GM19238 (cell line): ENCODE measurements around the gene FAM163B.
A peak's percentile ranks its signal among the peaks of the same experiment; 100 is the strongest.

Experiments
- DNase-seq: peaks from one replicate; pipeline ENCODE4 v3.0.0; 2011; ENCODE audit warnings: low spot score; ENCODE audit not compliant: insufficient read length

FAM163B gene

DNA sequence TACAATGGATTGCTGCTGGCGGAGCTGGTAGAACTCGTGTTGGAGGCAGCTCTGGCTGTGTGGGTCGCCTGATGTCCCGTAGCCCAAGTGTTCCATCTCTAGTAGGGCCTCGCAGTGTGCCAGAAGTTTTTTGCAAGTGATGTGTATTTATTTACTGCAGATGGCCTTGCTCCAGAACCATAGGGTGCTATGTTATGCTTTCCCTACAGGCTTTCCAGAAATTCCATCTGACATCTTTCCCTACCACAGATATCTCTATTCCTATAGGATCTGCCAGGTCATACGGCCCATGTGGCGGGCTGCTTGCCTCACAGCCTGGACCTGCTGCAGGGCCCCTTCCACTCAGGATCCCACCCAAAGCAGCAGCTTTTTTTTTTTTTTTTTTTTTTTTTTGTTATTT, 57.7 kb downstream of the FAM163B start:
- DNase-seq, result no peak

DNA sequence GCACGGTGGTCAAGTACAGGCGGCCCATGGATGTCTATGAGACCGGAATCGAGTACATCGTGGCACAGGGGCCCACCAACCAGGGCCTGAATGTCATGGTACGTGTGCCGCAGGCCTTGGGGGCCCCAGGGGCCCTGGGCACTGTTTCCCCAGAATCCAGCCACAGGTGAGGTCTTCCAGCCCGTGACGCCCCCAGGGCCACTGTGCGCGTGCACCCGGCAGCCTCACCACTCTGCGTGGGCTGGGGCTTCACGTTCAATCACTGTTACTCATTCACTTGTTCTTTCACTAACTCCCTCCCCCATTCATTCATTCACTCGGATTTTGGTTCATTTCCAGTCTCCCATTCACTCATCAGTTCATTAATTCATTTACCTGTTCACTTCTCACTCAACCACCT, 62.1 kb downstream of the FAM163B start:
- DNase-seq, result no peak

DNA sequence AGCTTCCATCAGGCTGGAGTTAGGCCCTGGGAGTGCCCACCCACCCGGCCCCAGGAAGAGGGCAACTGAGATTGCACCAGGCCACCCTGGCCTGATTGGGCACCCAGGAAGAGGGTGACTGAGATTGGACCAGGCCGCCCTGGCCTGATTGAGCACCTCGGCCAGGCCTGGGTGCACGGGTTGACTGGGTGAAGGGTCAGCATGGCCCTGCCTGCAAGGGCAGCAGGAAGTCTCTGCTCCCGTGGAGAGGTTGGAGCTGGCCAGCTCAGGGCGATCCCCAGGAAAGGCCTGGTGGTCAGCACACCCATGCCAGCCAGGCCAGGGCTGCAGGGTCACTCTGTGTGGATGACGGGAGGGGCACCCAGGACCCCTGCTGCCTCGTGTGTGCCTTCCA, 62.9 kb downstream of the FAM163B start:
- DNase-seq, result no peak

DNA sequence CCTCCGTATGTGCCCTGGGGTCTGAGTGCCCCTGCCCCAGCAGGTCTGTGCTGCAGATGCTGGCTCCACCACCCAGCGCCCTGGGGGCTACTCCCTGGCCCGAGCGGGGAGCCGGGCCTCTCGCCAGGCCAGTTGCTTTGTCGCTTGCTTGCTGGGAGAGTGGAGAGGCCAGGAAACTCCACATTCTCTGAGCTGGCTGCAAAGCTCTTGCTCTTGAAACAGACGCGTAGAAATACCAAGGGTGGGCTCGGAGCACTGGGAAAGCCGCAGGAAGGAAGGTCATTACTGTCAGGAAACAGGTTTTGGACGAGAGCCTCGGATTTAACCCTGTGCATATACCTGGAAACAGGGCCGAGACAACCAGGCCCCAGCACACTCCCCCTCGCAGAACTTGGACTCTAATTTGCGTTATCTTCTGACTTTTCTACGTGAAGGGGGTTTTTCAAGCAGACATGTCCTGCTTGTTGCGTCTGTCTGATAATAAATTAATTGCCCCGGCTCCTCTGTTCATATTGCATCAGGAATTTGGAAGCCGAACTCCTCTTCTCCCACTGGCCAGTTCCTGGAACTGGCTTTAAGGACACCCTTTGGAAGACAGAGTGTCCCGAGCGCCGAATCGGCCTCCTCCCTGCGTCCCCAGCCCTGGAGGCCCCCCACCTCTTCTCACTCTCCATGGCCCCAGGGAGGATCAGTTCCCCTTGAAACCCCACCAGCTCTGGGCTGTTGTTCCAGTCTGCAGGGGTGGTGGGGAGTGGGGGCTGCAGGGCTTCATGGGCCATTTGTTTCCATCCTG, 63.5 kb downstream of the FAM163B start:
- DNase-seq, result no peak

DNA sequence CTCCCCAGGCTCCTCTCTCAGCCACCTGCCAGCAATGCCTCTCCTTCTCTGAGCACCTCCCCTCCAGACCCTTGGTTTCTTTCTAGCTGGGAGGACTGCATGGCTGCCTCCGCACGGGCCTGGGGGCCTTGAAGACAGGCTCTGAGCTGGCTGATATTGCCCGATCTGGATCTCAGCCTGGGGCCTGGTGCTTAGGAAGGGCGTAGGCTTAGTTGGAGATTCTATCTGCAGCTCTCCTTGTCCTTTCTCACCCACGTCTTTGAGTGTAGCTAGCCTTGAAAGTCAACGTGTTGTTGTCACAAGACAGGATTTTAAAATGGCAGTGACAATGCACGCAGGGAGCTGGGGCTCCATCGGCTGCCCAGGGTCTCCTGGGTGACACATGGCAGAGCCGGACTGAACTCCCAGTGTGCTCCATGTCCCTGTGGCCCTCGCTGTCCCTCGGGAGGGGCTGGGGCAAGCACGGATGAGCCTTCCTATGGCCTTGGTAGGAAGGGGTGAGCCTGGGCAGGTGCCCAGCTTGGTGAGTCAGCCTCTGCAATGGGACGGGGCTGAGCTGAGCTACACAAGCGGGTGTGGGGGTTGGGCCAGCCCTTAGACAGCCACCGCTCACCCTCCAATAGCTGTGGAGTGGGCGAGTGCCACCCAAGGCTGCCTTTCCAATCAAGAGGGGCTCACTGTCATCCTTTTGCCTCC, 65.3 kb downstream of the FAM163B start:
- no peak for DNase-seq

DNA sequence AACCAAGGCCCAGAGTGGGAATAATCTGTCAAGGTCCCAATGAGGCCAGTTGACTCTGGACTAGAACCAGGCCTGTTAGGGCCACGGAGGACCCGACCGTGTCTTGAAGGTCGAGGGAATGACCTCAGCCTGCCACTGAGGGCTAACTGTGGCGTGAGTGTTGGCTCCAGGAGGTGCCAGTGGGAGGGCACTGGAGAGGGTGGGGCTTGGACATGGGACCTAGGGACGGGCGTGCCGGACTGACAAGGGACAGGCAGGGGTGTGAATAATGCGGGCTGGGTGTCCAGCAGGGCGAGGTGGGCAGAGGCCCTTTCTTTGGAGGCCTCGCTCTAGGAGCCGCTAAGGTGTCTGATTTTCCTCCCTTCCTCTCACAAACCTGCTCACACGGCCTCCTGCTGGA, 67.2 kb downstream of the FAM163B start:
- DNase-seq, result no peak

DNA sequence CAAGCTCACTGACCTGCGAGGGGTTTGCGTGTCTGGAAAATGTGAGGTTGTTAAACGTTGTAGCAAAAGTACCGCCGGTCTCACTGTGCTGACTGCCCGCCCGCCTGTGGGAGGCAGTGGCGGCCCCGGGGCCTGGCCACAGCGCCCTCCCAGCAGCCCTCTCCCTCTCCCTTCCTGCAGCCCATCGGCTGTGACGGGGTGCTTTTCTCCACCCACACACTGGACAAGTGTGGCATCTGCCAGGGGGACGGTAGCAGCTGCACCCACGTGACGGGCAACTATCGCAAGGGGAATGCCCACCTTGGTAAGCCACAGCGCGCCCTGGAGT, 68.5 kb downstream of the FAM163B start:
- DNase-seq, result no peak

DNA sequence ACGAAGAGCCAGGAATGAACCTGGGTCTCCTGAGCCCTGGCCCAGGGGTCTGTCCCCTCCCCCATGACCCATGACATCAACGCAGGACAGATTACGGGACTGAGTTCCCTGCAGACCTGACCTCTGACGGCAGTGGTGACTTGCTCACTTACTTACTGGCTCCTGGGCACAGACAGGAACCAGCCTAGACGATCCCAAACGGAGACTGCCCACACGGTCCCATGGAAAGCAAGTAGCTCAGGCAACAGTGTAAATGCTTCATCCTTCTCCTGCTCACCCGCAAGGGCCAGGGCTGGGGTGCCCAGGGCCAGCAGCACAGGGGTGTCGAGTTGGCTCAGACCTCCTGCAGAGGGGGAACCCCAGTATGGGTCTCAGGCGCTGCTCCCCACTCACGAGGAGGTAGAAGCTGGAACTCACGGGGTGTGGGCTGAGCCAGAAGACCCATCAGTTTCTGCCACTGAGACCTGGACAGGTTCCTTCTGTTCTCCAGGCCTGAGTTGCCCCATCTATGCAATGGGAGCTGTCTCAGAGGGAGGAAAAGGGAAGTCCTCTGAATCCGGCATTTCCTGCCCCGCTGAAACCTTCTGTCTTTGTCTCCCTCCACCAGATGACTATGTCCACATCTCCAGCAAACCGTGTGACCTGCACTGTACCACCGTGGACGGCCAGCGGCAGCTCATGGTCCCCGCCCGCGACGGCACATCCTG, 69.0 kb downstream of the FAM163B start:
- DNase-seq, result no peak

DNA sequence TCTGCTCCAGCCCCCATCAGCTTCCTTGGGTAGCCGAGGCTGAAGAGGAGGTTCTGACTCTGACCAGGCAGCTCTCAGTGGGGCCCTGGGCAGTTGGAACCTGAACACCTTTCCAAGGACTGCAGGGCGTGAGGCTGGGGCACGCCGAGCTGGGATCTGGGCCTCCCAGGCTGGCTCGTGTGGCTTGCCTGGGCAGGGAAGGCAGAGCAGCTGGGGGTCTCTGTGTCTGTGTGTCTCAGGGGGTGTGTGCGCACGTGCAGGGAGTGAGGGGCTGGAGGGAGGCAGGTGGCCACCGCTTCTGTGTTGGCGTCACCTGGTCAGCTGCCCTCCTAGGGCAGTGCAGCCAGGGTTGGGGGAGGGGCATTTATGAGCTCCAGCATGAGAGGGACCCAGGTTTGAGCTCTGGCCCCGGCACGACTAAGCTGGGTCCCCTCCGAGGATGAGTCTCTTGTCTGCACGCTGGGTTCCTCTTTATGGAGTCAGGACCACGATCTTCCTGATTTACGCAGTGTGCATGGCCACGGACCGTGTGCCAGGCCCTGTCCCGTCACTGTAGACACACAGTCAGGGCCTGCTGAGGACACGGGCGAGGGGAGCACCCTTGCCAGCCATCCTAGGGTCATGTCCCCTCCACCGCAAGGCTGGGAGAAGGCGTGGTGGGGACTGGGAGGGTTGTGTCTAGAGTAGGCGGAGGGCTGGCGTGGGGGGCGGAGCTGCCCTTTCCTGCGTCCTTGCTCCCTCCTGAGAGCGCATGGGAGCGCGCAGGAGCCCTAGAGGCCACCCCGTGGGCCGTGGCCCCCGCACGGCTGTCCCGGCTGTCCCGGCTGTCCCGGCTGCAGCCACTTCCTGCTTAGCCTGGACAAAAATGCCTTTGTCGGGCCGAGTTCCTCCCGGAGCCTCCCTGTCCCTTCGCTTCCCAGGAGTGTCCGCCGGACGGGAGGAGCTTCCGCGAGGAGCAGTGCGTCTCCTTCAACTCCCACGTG, 70.0 kb downstream of the FAM163B start:
- no peak for DNase-seq

DNA sequence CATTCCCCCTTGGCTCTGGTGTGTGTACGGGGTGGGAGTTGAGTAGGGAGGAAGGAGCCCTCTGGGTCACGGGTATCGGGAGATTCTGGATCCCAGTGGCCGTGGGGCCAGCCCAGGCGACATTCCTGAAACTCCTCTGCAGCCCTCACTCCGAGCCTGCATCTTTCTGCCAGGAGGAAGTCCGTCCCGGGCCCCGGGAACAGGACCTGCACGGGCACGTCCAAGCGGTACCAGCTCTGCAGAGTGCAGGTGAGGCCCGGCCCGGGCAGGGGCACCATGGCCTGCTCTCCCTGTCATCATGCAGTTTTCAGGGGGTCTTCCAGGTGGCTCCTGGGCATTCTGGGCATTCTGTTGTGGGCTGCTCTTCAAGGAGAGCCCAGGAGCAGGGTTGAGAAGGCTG, 71.0 kb downstream of the FAM163B start:
- no peak for DNase-seq

DNA sequence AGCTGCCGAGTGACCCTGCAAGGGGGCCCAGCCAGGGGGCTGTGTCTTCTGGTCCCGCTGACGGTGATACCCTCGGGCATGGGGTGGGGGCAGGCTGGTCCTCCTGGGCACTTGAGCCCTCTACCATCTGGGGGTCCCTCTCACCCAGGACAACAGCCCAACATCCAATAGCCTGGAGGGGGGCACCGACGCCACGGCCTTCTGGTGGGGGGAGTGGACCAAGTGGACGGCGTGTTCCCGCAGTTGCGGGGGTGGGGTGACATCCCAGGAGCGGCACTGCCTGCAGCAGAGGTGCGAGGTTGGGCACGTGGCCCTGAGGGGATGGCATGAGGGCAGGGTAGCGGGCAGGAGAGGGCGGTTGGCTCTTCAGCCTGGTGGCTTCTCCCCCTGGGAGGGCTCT, 71.9 kb downstream of the FAM163B start:
- DNase-seq, result no peak

DNA sequence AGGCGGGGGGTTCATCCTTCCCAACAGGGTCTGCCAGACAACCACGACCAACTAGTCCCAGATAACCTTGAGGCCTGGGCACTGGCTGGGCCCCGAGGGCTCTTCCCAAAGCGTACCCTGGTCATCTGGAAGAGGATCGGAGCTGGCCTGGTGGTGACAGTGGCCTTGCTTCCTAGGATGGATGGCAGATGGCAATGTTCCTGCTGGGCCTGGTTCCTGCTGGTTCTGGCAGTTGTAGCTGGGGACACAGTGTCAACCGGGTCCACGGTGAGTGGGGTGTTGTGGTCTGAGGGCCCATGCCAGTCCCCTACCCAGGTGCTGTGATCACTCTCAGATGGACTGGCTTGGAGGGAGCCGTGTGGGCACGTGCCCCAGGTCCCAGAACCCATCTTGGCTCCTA, 72.7 kb downstream of the FAM163B start:
- no peak for DNase-seq

DNA sequence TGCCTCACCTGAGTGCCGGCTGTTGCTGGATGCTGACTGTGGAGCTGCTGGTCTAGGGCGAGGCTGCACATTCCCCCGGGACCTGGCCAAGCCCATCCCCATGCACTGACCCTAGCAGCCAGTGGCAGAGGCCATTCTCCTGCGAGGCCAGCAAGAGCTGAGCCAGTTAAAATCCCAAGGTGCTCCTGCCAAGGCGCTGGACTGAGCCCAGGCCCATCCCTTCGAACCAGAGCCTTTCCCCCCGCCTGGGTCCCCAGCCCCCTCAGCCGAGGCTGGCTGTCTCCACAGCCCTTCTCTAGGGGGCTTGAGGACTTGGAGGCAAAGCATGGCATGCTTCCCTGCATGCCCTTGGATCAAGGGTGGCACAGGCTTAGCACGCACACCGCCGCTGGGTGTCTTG, 73.1 kb downstream of the FAM163B start:
- DNase-seq, result no peak

DNA sequence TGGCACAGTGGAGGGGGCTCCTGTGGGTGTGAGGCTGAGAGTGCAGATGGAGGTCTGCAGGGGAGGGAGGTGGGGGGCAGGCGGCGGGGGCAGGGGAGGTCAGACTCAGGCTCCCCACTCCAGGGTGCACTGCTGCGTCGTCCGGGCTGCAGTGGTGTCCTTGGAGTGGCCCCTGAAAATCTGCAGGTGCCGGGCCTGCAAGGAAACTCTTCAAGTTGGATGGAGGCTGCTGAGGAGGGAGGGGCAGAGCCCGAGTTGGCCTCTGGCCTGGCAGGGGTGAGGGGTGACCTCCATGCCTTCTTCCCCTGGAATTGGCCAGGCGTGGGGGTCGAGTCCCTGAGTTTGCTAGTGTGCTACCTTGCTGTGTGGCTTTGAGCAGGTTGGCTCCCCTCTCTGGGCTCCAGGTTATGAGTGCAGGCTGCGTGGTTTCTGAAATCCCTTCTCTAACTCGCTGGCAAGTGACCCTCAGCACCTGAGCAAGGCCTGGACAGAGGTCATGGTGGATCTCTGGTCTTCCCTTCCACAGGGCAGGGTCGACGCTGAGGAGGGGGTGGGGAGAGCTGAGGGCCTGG, 73.8 kb downstream of the FAM163B start:
- DNase-seq, result no peak

DNA sequence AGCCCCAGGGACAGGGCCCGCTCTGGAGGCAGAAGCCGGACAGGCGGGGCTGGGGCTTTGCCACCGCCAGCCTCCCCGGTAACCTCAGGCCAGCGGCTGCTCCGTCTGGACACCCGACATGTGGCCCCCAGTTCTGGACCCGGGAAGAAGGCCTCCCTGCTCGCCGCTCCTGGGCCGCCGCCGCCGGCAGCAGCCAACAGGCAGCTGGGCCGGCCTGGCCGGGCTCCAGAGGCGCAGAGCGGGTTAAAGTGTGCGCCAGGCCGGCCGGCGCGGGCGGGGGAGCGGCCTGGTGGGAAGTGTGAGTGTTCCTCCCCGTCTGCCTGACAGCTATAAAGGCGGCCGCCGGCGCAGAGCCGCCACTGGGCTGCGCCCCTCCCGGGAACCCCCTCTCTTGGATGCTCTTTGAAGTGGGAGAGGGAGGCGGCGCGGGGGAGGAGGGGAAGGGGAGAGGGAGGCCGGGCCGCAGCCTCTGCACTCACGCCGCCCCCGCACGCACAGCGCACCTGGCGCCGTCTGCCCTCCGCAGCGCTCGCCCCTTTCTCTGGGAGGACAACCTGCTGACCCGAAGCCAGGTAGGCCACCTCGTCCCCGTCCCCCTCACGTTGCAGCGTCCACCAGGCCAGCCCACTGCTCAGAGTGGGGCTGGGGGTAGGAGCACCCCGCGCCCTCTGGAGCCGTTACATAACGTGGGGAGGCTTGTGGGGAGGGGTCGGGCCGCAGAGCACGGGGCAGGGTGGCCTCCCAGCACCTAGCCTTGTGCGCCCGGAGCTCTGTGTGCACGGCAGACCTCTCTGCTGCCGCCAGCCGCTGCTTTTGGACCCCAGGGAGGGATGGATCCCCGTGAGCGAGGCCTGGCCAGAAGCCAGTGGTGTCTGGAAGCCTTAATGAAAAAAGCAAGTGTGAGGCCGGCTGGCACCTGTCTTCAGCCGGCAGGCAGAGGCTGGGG, 74.6 kb downstream of the FAM163B start, which contains the start of gene ADAMTSL2:
ADAMTSL2 (plus strand) TSS at position 359 of the 946 bp plus-strand sequence. CDS start 2,009 bp downstream, outside the sequence.
- no peak for DNase-seq

DNA sequence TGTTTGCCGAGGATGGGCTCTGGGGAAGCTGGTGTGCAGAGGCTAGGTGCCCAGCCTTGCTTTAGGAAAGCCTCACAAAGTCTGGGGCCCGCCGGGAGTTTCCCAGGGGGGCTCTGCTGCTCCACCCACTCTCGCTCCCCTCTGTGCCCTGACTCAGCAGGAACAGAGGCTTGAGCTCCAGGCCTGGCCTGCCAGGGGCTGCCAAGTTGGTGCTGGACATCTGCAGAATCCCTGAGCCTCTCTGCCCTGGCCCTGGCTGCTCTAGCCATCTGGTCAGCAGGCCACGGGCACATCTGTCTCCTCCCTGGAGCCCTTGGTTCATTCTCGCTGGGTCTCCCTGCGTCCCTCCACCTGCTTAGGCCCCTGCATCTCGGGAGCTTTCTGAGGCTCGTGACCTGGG, 75.3 kb downstream of the FAM163B start:
- DNase-seq, result no peak

DNA sequence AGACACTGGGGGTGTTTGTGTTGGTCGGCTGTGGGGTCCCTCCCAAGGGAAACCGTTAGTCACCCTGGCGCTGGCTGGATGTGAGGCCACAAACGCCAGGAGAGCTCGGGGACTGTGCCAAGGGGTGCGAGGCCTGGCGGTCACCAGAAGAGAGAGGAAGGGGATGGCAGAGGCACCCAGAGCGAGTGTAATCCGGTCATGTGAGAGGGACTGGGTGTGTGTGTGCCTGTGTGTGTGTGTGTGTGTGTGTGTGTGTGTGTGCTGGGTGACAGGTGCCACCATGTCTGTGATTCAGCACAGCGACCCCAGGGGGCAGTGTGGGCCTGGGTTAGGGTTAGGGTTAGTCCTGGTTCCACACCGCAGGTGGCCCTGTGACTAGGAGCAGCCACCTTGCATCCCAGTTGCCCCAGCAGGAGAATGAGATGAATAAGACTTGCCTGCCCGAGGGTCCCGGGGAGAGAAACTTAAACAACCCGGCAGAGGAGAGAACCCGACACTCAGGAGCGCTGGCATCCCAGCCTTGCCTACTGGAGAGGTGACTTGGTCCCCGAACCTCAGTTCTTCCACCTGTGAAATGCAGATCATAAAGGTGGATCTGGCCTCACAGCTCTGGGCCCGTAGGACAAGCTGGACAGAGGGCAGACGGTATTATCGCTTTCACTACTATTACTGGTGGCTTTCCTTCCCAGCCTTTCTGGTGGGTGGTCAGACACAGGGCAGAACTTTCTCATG, 76.1 kb downstream of the FAM163B start:
- peak; percentile 44 for DNase-seq

DNA sequence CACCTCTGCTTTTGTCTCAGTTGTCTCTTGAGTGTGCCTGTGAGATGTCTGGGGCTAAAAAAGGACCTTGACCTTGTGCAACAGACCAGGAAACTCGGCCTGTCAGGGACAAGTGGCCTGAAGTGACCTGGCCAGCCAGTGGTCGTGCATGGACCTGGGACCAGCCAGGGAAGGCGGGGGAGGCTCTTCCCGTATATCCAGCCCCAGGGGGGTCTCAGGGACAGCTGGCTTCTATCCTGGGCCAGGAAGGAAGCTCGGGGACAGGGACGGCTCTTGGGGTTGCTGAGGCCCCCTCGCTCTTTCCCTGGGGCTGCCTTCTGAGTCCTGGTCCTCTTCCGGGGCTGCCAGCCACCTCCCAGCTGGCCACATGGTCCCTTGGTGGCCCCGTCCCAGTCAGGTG, 77.9 kb downstream of the FAM163B start:
- DNase-seq, result no peak

DNA sequence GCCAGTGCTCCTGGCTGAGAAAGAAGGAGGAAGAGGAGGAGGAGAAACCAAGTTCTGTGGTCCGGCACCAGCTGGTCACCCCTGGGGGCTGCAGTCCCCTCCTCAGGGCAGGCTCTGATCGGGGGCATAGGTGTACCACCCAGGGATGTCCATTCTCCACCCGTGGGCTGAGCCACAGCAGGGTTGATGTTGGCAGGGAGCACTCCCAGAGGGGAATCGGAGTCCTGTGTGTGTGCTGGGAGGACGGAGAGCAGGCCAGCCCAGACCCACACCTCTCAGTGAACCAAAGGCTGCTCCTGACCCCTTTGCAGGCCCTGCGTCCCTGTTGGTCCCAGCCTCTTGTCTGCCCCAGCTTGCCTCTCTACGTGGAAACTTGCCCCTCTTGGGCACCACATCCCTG, 79.3 kb downstream of the FAM163B start:
- DNase-seq, result no peak
